Endothelial cell of umbilical vein (primary cell): ENCODE results near the gene UPP1. TPM values are rescaled to one million over a fixed set of nuclear protein-coding genes. Genes with fewer than 3 reads are reported as not detected.
A peak's percentile ranks its signal among the peaks of the same experiment; 100 is the strongest.

Source experiments
- BruUV-seq: library from RNA; stranded (reverse); fragments of 400-500 nt; replicated peaks from 2 replicates; lab custom pipeline; 2021; lab: Mats Ljungman, UMichigan
- CTCF ChIA-PET: fragments of 300-600, 350-600 bp; sonication (Branson Sonifier 250); formaldehyde crosslinking; loops from one replicate; lab custom pipeline; 2021; ENCODE audit warnings: antibody characterized with exemption, inconsistent platforms; lab: Charles Lee
- POLR2A ChIA-PET: fragments of 300-600, 350-600 bp; sonication (Branson Sonifier 250); formaldehyde crosslinking; loops from one replicate; lab custom pipeline; 2021; ENCODE audit warnings: antibody characterized with exemption, inconsistent platforms; lab: Charles Lee
- DNase-seq: peaks from one replicate; pipeline ENCODE4 v3.0.0-alpha.2; 2011; ENCODE audit warnings: low read depth, low spot score
- FAIRE-seq: peaks from 2 replicates; lab custom pipeline; 2011; peaks lifted over from hg19 to GRCh38; lab: Jason Lieb, UNC
- H2AFZ ChIP-seq: 2 replicates; pipeline ENCODE4 v1.6.0; 2012; ENCODE audit warnings: low read depth, low read length, control low read depth, inconsistent platforms
- H3K27ac ChIP-seq: 2 replicates; pipeline ENCODE4 v1.5.1; 2011; ENCODE audit warnings: low read depth, mild to moderate bottlenecking, control low read depth, low read length, moderate library complexity; ENCODE audit not compliant: insufficient read depth
- H3K27me3 ChIP-seq, 2 experiments: 2 replicates each; pipeline versions ENCODE4 v1.6.0 to v1.6.1; 2011; ENCODE audit warnings: low read length in 2 of 2, mixed read lengths in 1 of 2; ENCODE audit not compliant: control insufficient read depth in 2 of 2, insufficient read depth in 2 of 2
- H3K36me3 ChIP-seq, 2 experiments: 2 replicates in 1 of 2; 3 replicates in 1 of 2; pipeline ENCODE4 v1.5.1; 2011; ENCODE audit warnings: low read length in 2 of 2, mild to moderate bottlenecking in 1 of 2, moderate library complexity in 1 of 2; ENCODE audit not compliant: control insufficient read depth in 2 of 2, insufficient read depth in 2 of 2; ENCODE audit errors: extremely low read depth in 1 of 2
- H3K4me1 ChIP-seq: 3 replicates; pipeline ENCODE4 v1.5.1; 2011; ENCODE audit warnings: mild to moderate bottlenecking, low read length; ENCODE audit not compliant: control insufficient read depth, insufficient read depth; ENCODE audit errors: extremely low read depth
- H3K4me2 ChIP-seq: 2 replicates; pipeline ENCODE4 v1.6.1; 2011; ENCODE audit warnings: low read length, control low read depth, mixed read lengths; ENCODE audit not compliant: insufficient read depth
- H3K4me3 ChIP-seq, 3 experiments: fragments of 200-600 bp in 1 of 3; sonication (generic), shearing (Covaris generic) in 1 of 3; replicated peaks in 1 of 3; 2 replicates each; pipeline ENCODE4 v1.5.1; 2011 to 2016; ENCODE audit warnings: control low read depth in 3 of 3, low read length in 3 of 3, mild to moderate bottlenecking in 2 of 3, inconsistent platforms in 1 of 3, low read depth in 1 of 3, moderate library complexity in 1 of 3; ENCODE audit not compliant: insufficient read depth in 1 of 3
- H3K79me2 ChIP-seq: 2 replicates; pipeline ENCODE4 v1.6.0; 2012; ENCODE audit warnings: low read length, inconsistent platforms; ENCODE audit not compliant: control insufficient read depth, insufficient read depth
- H3K9ac ChIP-seq: replicated peaks from 2 replicates; pipeline ENCODE3; 2011; ENCODE audit warnings: low read length, control low read depth; ENCODE audit not compliant: insufficient read depth; ENCODE audit errors: extremely low read depth
- H3K9me1 ChIP-seq: replicated peaks from 3 replicates; pipeline ENCODE4 v1.6.0; 2011; ENCODE audit warnings: mild to moderate bottlenecking, low read length; ENCODE audit not compliant: control insufficient read depth, insufficient read depth; ENCODE audit errors: extremely low read depth
- H3K9me3 ChIP-seq: replicated peaks from 2 replicates; pipeline ENCODE4 v1.5.1; 2012; ENCODE audit warnings: low read length, inconsistent platforms; ENCODE audit not compliant: control insufficient read depth, insufficient read depth
- H4K20me1 ChIP-seq: replicated peaks from 2 replicates; pipeline ENCODE3; 2011; ENCODE audit warnings: mild to moderate bottlenecking, low read length; ENCODE audit not compliant: control insufficient read depth, insufficient read depth; ENCODE audit errors: extremely low read depth
- CTCF ChIP-seq, 2 donors: IDR thresholded peaks; 1 replicate in 1 of 2; 2 replicates in 1 of 2; pipeline ENCODE4 v1.5.1; 2011; ENCODE audit warnings: low read length in 2 of 2, mild to moderate bottlenecking in 2 of 2, moderate library complexity in 2 of 2, control low read depth in 1 of 2, inconsistent platforms in 1 of 2, low read depth in 1 of 2; ENCODE audit not compliant: insufficient read depth in 1 of 2; ENCODE audit errors: extremely low read depth in 1 of 2
- EZH2 ChIP-seq: IDR thresholded peaks from 2 replicates; pipeline ENCODE4 v1.6.1; 2012; ENCODE audit warnings: borderline replicate concordance, low read depth, mild to moderate bottlenecking, moderate library complexity, low read length, inconsistent platforms; ENCODE audit not compliant: severe bottlenecking
- FOS ChIP-seq: IDR thresholded peaks from 2 replicates; pipeline ENCODE4 v1.6.1; 2011; ENCODE audit warnings: mild to moderate bottlenecking, low read length, moderate library complexity, borderline replicate concordance; ENCODE audit not compliant: insufficient read depth
- GATA2 ChIP-seq: IDR thresholded peaks from 2 replicates; pipeline ENCODE4 v1.7.0; 2011; ENCODE audit warnings: low read depth, mild to moderate bottlenecking, moderate library complexity, mixed read lengths, low read length; ENCODE audit not compliant: insufficient read length, insufficient read depth
- JUN ChIP-seq: IDR thresholded peaks from 2 replicates; pipeline ENCODE4 v1.6.1; 2011; ENCODE audit warnings: borderline replicate concordance, low read depth; ENCODE audit not compliant: insufficient read length, insufficient read depth
- MYC ChIP-seq: IDR thresholded peaks from one replicate; pipeline ENCODE4 v1.6.1; 2011; ENCODE audit warnings: mild to moderate bottlenecking, low read depth, low read length
- POLR2A ChIP-seq: IDR thresholded peaks from 2 replicates; pipeline ENCODE4 v1.6.1; 2012; ENCODE audit warnings: low read depth, mild to moderate bottlenecking, control low read depth, low read length
- POLR2AphosphoS5 ChIP-seq: IDR thresholded peaks from 2 replicates; pipeline ENCODE4 v1.6.1; 2012; ENCODE audit warnings: low read depth, mild to moderate bottlenecking, control low read depth, low read length, moderate library complexity; ENCODE audit not compliant: insufficient read depth
- dilution Hi-C: fragments of 300-500 bp; cut with MboI; formaldehyde crosslinking; loops from one replicate; pipeline ENCODE4 v1.15.0; 2019; ENCODE audit warnings: low sequenced_read_pairs; ENCODE audit not compliant: extremely low pct_ligation_motif_present
- intact Hi-C: fragments of 100-400 bp; cut with micrococcal nuclease; formaldehyde crosslinking; loops from one replicate; pipeline ENCODE4 v1.10.0; 2022
- polyA plus RNA-seq, 4 experiments: library from polyadenylated mRNA; depleted of rRNA in 3 of 4; stranded (reverse) in 3 of 4; unstranded in 1 of 4; fragments of >200 nt; gene quantifications; 2 replicates each; pipeline versions ENCODE4 v1.2.1 to v1.2.3, GENCODE V29; 2011 to 2012; ENCODE audit warnings: missing spikeins in 1 of 4
- total RNA-seq: library from RNA; stranded (reverse); gene quantifications from 2 replicates; pipeline ENCODE4 v1.2.3, GENCODE V29; 2021
- TF ChIP-seq, protein P1 (sequence below): IDR thresholded peaks from 2 replicates; pipeline ENCODE4 v1.6.1; 2011; ENCODE audit not compliant: insufficient read depth, insufficient read length

UPP1 gene
- total and polyA plus RNA-seq, 2 donors (not counting 3 experiments of a cell fraction or from before 2014, with no cell fraction given): 60.7 to 66.0 TPM

DNA sequence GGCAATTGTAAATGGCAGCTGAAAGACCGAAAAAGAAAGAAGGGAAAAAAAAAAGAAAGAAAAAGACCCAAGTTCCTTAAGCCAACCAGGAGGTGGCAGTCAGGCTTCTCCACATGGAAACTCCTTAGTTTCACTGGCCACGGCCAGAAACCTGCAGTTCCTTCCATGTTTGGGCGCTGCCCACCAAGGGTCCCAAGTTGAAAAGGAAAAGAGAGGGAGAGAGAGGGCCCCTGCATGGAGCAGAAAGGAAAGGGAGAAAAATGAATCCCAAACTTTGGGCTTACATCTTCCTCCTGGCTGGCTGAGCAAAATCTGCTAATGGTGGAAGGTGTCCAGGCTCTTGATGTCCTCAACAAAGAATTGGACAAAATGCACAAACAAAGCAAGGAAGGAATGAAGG lies 50.4 kb downstream of the UPP1 start:
- dilution Hi-C loops (no loop called here), intact Hi-C loops (no loop called here)
- peaks cover 4% of the 10 kb centered on the region for H3K4me1 ChIP-seq
- H3K4me2 ChIP-seq: no peak overlapping the region
- no TSS peak for BruUV-seq
- H3K36me3 ChIP-seq: no peaks in the 10 kb centered on the region
- H3K27ac ChIP-seq: no peak overlapping the region
- H3K4me3 ChIP-seq: no peak overlapping the region
- peak; percentile 31 to 37 for TF ChIP-seq CTCF (IDR thresholded peaks at IDR 0.05; ENCODE audit: extremely low read depth in 1 of 2, insufficient read depth in 1 of 2, low read depth in 1 of 2, low read length in 2 of 2)
- TF ChIP-seq GATA2: no peak
- TF ChIP-seq EZH2: no peak
- no peaks in the 10 kb centered on the region for H4K20me1 ChIP-seq
- FAIRE-seq: peak; percentile 57
- ChIA-PET POLR2A (no interaction called here), CTCF (interaction anchor here (0.9 to 2.4 kb wide), 5 partner anchors 8 to 1269 kb away, joined by 3 to 8 read pairs (median 3); no protein-coding TSS in a partner anchor)
- no peaks in the 10 kb centered on the region for H3K79me2 ChIP-seq
- H3K27me3 ChIP-seq: no peaks in the 10 kb centered on the region
- no peaks in the 10 kb centered on the region for H3K9me1 ChIP-seq
- no peaks in the 10 kb centered on the region for H3K9me3 ChIP-seq
- H3K9ac ChIP-seq: no peak overlapping the region
- H2AFZ ChIP-seq: no peak overlapping the region
- peak; percentile 14 for DNase-seq

- ChIA-PET POLR2A (no interaction called here), CTCF (interaction anchor here (1.0 to 1.5 kb wide), 4 partner anchors 15 to 1269 kb away, joined by 3 to 13 read pairs (median 3); no protein-coding TSS in a partner anchor)
- dilution Hi-C loops: no loop called here
Measured at GRCh38 chr7:48140001-48140681, 51.1 kb downstream of the UPP1 start.

More at GRCh38 chr7:48140001-48140681, 51.1 kb downstream of the UPP1 start:
- no peaks in the 10 kb centered on the region for H3K27me3 ChIP-seq
- no peaks in the 10 kb centered on the region for H4K20me1 ChIP-seq
- H3K79me2 ChIP-seq: no peaks in the 10 kb centered on the region
- H3K9ac ChIP-seq: no peak overlapping the region
- no peak overlapping the region for H2AFZ ChIP-seq
- H3K27ac ChIP-seq: no peak overlapping the region
- intact Hi-C loops: no loop called here
- H3K4me2 ChIP-seq: no peak overlapping the region
- H3K9me1 ChIP-seq: no peaks in the 10 kb centered on the region
- no TSS peak for BruUV-seq
- no peak overlapping the region for H3K4me3 ChIP-seq
- no peaks in the 10 kb centered on the region for H3K36me3 ChIP-seq
- TF ChIP-seq EZH2 (no peak), POLR2A (no peak), JUN (no peak), MYC (no peak), FOS (no peak), GATA2 (no peak), POLR2AphosphoS5 (no peak), CTCF (IDR thresholded peaks at IDR 0.05; ENCODE audit: extremely low read depth in 1 of 2, insufficient read depth in 1 of 2, low read depth in 1 of 2, low read length in 2 of 2) (no peak)
- TF ChIP-seq, protein P1, sequence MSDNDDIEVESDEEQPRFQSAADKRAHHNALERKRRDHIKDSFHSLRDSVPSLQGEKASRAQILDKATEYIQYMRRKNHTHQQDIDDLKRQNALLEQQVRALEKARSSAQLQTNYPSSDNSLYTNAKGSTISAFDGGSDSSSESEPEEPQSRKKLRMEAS: no peak
- FAIRE-seq: peak; percentile 44
- DNase-seq: peak; percentile 57
- H3K4me1 ChIP-seq: peaks cover 4% of the 10 kb centered on the region
- H3K9me3 ChIP-seq: no peaks in the 10 kb centered on the region
